Stomach (tissue), 9 donors: ENCODE results near the gene SORL1. TPM values are rescaled to one million over a fixed set of nuclear protein-coding genes. Genes with fewer than 3 reads are reported as not detected.

ENCODE experiments used
- DNase-seq, 2 donors: peaks; one replicate each; pipeline versions ENCODE4 v3.0.0 to v3.0.0-alpha.2; 2013 to 2019
- H3K27ac ChIP-seq, 5 donors: fragments of 200-600 bp in 4 of 5; sonication (generic) in 4 of 5; one replicate each; pipeline ENCODE4 v1.5.1; 2013 to 2019; ENCODE audit warnings: mild to moderate bottlenecking in 1 of 5, moderate library complexity in 1 of 5
- H3K27me3 ChIP-seq, 3 donors: fragments of 200-600 bp; sonication (generic); one replicate each; pipeline ENCODE4 v1.5.1; 2017 to 2019; ENCODE audit warnings: mixed run types in 1 of 3
- H3K36me3 ChIP-seq, 4 donors: fragments of 200-600 bp; sonication (generic); 1 replicate in 3 of 4; 2 replicates in 1 of 4; pipeline ENCODE4 v1.5.1; 2016 to 2019
- H3K4me1 ChIP-seq, 4 donors: fragments of 200-600 bp; sonication (generic); one replicate each; pipeline ENCODE4 v1.5.1; 2016 to 2019
- H3K4me3 ChIP-seq, 4 donors: fragments of 200-600 bp; sonication (generic) in 3 of 4; one replicate each; pipeline ENCODE4 v1.5.1; 2016 to 2019; ENCODE audit warnings: mild to moderate bottlenecking in 1 of 4
- H3K9me3 ChIP-seq, 4 donors: fragments of 200-600 bp; sonication (generic); one replicate each; pipeline ENCODE4 v1.5.1; 2016 to 2019
- EP300 ChIP-seq: sonication (generic); formaldehyde crosslinking; IDR thresholded peaks from one replicate; pipeline ENCODE4 v1.6.1; 2017; ENCODE audit warnings: antibody characterized with exemption
- POLR2A ChIP-seq, 4 donors: fragments of 450-650 bp; IDR thresholded peaks; one replicate each; pipeline ENCODE4 v1.6.1; 2016; ENCODE audit warnings: antibody characterized with exemption in 4 of 4, control low read depth in 2 of 4, mild to moderate bottlenecking in 1 of 4, moderate library complexity in 1 of 4
- POLR2AphosphoS5 ChIP-seq, 3 donors: sonication (generic); formaldehyde crosslinking; IDR thresholded peaks; one replicate each; pipeline ENCODE4 v1.6.1; 2016; ENCODE audit warnings: antibody characterized with exemption in 3 of 3
- WGBS, 5 donors: extraction: QIAGEN DNeasy Blood & Tissue Kit in 3 of 5; methylation state at CpG; one replicate each; pipeline versions ENCODE4 v1.1.5 to v1.1.7; 2013 to 2018; 5-methylcytosine and 5-hydroxymethylcytosine counted together
- intact Hi-C: fragments of 100-400 bp; cut with DNase I; formaldehyde crosslinking; loops from one replicate; pipeline ENCODE4 v1.15.1; 2023; ENCODE audit warnings: low total_unique reads
- polyA plus RNA-seq, 3 donors: library from polyadenylated mRNA; stranded (reverse); fragments of 200-250 nt; gene quantifications; one replicate each; pipeline ENCODE4 v1.2.3, GENCODE V29; 2013
- total RNA-seq, 5 donors: library from RNA; depleted of rRNA; stranded (reverse); fragments of >200 nt; gene quantifications; one replicate each; pipeline versions ENCODE4 v1.1.0 to v1.2.3, GENCODE V29; 2014 to 2016
- TF ChIP-seq, protein P1 (sequence below), 7 experiments: fragments of 450-650 bp in 4 of 7; fragments of 200-600 bp in 3 of 7; sonication (generic) in 3 of 7; IDR thresholded peaks; one replicate each; pipeline ENCODE4 v1.5.1; 2016 to 2019; ENCODE audit warnings: antibody characterized with exemption in 7 of 7, control low read depth in 2 of 7, mild to moderate bottlenecking in 1 of 7
- donor health status: healthy with polysubstance abuse.
- donor health status: Bipolar disorder and iron deficiency.
- donor health status: healthy.

Gene SORL1
- total and polyA plus RNA-seq, 8 donors = 0.76 to 161 (median 18.2) TPM

DNA sequence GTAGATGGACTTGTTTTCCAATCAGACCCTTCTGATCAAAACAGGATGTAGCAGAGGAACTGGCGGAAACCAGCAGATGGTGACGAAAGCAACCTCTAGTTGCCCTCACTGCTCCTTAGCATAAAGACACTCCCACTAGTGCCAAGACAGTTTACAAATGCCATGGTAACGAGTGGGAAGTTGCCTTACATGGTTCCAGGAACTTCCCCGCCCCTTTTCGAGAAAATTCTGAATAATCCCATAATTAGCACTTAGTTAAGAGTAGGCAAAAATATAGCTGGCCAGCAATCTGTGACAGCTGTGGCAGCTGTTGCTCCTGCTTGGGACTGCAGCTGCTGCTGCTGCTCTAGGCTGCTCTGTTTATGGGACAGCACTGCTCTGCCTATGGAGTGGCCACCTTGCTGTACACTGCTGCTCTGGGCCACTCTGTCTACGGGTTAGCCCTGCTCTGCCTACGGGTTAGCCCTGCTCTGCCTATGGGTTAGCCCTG is 33.4 kb upstream of the SORL1 start:
- DNase-seq = peak in 1 of 2 donors; percentile 66
- peak overlapping the region in 2 of 5 donors; percentile 75 to 85 for H3K27ac ChIP-seq

DNA sequence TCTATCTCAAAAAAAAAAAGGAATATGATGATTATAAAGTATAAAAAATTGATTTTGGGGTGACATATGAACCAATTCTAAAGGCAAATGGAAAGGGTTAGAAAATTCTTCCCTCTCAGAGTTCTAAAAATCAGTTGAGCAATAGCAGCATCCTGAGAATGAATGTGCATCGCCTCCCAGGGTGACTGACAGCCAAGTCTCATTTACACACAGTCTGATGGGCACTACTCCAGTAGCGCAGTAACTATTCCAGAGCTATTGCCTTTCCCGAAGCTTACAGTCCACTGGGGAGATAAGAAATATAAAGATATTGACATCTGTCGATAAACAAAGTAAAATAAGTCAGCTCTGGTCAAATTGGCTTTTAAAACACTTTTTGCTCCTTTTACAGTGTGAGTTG is 32.3 kb upstream of the SORL1 start:
- no peaks in the 10 kb centered on the region for H3K36me3 ChIP-seq
- H3K27me3 ChIP-seq = no peaks in the 10 kb centered on the region
- H3K27ac ChIP-seq = peak overlapping the region in 1 of 5 donors; percentile 85
- 27 to 57% (median 42%) methylated on average over 4 of the region's 4 CpGs for WGBS, 5 donors
- no peaks in the 10 kb centered on the region for H3K9me3 ChIP-seq
- TF ChIP-seq POLR2AphosphoS5 (IDR thresholded peaks at IDR 0.05) = no peak
- TF ChIP-seq EP300 = no peak
- TF ChIP-seq POLR2A (IDR thresholded peaks at IDR 0.05) = no peak
- TF ChIP-seq, protein P1, sequence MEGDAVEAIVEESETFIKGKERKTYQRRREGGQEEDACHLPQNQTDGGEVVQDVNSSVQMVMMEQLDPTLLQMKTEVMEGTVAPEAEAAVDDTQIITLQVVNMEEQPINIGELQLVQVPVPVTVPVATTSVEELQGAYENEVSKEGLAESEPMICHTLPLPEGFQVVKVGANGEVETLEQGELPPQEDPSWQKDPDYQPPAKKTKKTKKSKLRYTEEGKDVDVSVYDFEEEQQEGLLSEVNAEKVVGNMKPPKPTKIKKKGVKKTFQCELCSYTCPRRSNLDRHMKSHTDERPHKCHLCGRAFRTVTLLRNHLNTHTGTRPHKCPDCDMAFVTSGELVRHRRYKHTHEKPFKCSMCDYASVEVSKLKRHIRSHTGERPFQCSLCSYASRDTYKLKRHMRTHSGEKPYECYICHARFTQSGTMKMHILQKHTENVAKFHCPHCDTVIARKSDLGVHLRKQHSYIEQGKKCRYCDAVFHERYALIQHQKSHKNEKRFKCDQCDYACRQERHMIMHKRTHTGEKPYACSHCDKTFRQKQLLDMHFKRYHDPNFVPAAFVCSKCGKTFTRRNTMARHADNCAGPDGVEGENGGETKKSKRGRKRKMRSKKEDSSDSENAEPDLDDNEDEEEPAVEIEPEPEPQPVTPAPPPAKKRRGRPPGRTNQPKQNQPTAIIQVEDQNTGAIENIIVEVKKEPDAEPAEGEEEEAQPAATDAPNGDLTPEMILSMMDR (IDR thresholded peaks at IDR 0.05) = no peak
- DNase-seq = no peak
- intact Hi-C loops = no loop called here
- no peak overlapping the region for H3K4me3 ChIP-seq
- peaks cover 22 to 38% (median 25%) of the 10 kb centered on the region in 4 donors for H3K4me1 ChIP-seq

More for the DNA sequence above, 33.4 kb upstream of the SORL1 start:
- Histone ChIP-seq H3K27me3 (no peaks in the 10 kb centered on the region), H3K4me3 (no peak overlapping the region), H3K36me3 (no peaks in the 10 kb centered on the region), H3K4me1 (peaks cover 22 to 38% (median 25%) of the 10 kb centered on the region in 4 donors), H3K9me3 (no peaks in the 10 kb centered on the region)
- intact Hi-C loops = no loop called here
- TF ChIP-seq POLR2A (IDR thresholded peaks at IDR 0.05) (no peak), EP300 (no peak), POLR2AphosphoS5 (IDR thresholded peaks at IDR 0.05) (no peak)
- TF ChIP-seq, protein P1 (IDR thresholded peaks at IDR 0.05) = no peak
- 73 to 81% (median 79%) methylated on average over 7 of the region's 7 CpGs for WGBS, 5 donors

DNA sequence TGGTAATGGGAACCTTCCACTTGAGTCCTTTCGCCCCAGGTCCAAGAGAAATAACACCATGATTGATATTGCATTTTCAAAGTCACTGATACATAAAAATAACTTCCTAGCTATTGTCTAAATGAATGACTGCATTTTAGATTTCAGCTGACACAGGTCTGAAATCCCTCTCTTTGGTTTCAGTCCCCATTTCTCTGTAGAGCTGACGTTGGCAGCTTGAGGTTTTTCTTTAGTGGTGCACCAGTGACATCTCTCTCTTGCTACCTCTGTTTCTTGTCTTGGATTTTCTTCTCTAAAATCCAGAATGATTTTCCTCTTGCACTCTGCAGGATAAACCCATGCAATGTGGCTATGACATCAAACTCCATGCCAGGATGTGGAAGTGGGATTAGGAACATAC is 31.7 kb upstream of the SORL1 start:
- TF ChIP-seq EP300 = no peak
- TF ChIP-seq POLR2AphosphoS5 (IDR thresholded peaks at IDR 0.05) = no peak
- no peak for TF ChIP-seq POLR2A (IDR thresholded peaks at IDR 0.05)
- TF ChIP-seq, protein P1 (IDR thresholded peaks at IDR 0.05) = no peak
- Histone ChIP-seq H3K27ac (no peak overlapping the region), H3K4me1 (peaks cover 22 to 38% (median 25%) of the 10 kb centered on the region in 4 donors), H3K27me3 (no peaks in the 10 kb centered on the region), H3K36me3 (no peaks in the 10 kb centered on the region), H3K4me3 (no peak overlapping the region), H3K9me3 (no peaks in the 10 kb centered on the region)
- WGBS, 5 donors = 86 to 92% (median 90%) methylated on average over 2 of the region's 2 CpGs
- intact Hi-C loops = no loop called here
- no peak for DNase-seq

DNA sequence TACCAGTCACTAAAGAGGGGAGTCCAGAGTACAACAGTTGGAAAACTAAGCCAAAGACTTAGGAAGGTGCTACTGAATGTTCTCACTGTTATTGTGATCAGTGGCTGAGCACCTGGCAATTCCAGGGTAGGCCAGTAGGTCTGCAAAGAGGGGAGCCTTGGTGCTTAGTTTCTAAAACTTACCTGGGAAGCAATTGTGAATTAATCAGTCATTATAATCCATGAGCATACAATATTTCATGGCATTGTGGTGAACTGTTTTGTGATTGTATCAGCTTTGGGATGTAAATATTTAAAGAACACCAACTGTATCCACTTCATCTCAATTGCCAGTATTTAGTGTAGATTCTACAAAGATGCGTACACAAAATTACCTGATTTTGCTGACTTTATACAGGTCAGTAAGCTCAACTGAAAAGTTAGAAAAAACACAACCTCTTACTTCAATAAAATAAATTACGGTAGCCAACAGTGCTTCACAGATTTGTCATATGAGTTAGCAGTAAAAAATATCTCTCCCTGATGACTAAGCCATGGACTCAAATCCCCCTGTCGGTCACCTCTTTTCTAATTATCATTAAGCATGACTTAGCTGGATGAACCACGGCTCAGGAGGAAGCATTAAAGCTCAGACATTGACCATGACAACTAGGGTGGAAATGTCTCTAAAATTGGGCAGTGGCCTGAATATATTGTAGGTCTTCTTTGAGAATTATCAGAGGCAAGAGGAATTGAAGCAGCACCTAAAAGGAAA is 30.8 kb upstream of the SORL1 start:
- DNase-seq = no peak
- Histone ChIP-seq H3K27me3 (no peaks in the 10 kb centered on the region), H3K4me3 (no peak overlapping the region), H3K9me3 (no peaks in the 10 kb centered on the region), H3K27ac (no peak overlapping the region), H3K36me3 (no peaks in the 10 kb centered on the region), H3K4me1 (peaks cover 15 to 29% (median 16%) of the 10 kb centered on the region in 4 donors)
- TF ChIP-seq EP300 (no peak), POLR2A (IDR thresholded peaks at IDR 0.05) (no peak), POLR2AphosphoS5 (IDR thresholded peaks at IDR 0.05) (no peak)
- TF ChIP-seq, protein P1 (IDR thresholded peaks at IDR 0.05) = no peak
- intact Hi-C loops = no loop called here
- WGBS, 5 donors = 52 to 75% (median 67%) methylated on average over 4 of the region's 4 CpGs
